HG03108 (cell line): ENCODE measurements around the gene CREB5.

ENCODE experiments used
- ATAC-seq: cut with Tn5 transposase; IDR thresholded peaks from one replicate; pipeline ENCODE4 v1.9.1; 2021; ENCODE audit warnings: moderate library complexity; ENCODE audit not compliant: unreplicated experiment

Gene CREB5

GRCh38 chr7:28509251-28510025 is 97.1 kb downstream of the CREB5 start:
- ATAC-seq: peak; percentile 78

- no peak for ATAC-seq
Measured at GRCh38 chr7:28510026-28510369, 97.7 kb downstream of the CREB5 start.

GRCh38 chr7:28512668-28513440 is 100.5 kb downstream of the CREB5 start:
- no peak for ATAC-seq

- ATAC-seq: no peak
Measured at GRCh38 chr7:28516390-28517172, 104.3 kb downstream of the CREB5 start.

DNA sequence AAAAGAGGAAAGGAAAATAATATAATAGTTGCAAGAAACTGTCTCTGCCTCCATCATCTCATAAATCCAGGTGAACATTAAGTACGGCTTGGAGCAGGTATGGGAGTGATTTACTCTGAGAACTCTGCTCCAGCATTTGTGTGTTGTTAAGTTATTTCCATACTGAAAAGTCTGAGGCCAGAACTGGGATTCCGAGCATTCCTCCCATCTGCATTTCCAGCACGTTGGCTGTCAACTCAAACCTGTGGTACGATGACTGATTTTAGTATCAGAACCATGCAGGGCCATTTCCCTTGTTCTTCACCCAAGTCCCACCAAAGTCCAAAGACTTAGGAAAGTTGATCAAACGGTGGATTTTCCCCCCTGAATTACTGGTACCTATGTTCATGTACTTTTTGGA is 104.9 kb downstream of the CREB5 start:
- no peak for ATAC-seq

GRCh38 chr7:28517606-28518005 is 105.3 kb downstream of the CREB5 start:
- no peak for ATAC-seq

GRCh38 chr7:28520074-28521015 is 108.0 kb downstream of the CREB5 start:
- no peak for ATAC-seq

- no peak for ATAC-seq
Measured at GRCh38 chr7:28524978-28525377, 112.7 kb downstream of the CREB5 start.

DNA sequence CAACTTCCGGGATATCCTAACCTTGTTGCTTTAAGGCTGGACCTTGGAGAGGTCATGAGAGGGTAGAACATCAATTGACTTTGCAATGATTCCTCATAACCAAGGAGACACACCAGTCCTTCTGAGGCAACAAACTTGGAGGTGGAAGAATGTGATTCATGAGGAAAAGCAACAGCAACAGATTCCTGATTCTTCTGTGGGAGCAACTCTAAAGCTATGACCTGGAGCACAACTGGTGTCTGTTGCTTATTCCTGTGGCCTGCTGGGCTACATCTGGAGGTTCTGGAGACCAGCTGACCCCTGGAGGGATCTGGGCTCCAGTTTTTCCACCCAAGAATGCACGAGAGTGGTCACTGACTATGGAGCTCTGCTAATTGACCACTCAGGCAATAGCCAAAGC is 116.6 kb downstream of the CREB5 start:
- no peak for ATAC-seq

- ATAC-seq: no peak
Measured at GRCh38 chr7:28529755-28530154, 117.4 kb downstream of the CREB5 start.

GRCh38 chr7:28530175-28530802 is 118.0 kb downstream of the CREB5 start:
- ATAC-seq: no peak

DNA sequence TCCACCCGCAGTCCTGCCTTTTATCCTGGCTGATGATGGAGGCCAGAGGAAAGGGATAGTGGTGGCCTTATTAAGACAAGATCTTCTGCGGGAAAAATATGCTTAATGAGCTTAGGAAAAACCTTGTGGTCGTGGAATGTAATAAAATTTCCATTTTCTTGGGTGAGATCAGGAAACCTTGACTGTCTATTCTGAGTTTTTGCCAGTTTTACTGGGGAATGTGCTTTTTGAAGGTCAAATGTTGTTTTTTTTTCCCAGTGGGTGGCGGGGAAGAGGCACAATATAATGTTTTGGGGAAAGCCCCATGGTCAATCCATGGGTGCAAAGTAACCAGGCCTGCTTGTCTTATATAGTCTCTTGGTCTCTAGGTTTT is 118.5 kb downstream of the CREB5 start:
- no peak for ATAC-seq

DNA sequence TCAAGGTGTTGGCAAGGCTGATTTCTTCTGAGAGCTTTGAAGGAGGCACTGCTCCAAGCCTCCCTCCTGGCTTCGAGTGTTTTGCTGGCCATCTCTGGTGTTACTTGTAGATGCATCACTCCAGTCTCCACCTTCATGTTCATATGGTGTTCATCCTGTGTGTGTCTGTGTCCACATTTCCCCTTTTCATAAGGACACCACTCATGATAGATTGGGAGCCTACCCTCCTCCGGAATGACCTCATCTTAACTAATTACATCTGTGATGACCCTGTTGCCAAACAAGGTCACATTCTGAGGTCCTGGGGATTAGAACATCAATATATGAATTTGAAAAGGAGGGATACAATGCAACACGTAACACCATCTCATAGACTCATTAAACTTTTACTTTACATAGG is 119.0 kb downstream of the CREB5 start:
- no peak for ATAC-seq

DNA sequence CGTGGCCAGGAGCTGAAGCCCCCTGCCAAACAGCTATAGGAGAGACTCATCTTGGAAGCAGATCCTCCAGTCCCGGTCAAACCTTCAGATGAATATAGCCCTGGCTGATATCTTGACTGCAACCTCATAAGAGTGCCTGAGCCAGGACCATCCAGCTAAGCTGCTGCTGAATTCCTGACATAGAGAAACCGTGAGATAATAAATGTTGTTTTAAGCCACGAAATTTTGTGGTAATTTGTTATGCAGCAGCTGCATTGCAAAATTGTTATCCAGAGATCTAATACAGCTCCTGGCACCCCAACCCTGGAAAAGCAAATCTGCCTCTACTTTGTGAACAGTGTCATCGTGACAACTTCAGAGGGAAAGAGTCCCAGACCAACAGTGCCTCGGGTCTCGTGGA is 119.9 kb downstream of the CREB5 start:
- no peak for ATAC-seq

DNA sequence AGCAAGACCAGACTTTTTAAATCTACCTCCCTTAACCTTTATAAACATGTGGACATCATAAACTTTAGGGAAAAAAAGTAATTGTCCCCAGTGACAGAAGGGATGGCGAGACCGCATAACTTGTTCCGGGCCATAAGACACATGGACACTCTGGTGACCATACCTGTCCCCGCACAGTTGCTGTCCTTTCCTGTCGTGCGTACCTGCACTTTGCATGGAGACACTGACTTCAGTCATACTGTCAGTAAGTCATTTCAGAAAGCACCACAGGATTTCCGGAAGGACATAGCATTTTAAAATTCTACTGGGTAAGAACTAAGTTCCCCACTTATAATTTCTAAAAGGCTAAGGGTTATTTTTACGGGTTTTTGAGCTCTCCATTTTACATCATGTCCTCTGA is 120.9 kb downstream of the CREB5 start:
- ATAC-seq: no peak

DNA sequence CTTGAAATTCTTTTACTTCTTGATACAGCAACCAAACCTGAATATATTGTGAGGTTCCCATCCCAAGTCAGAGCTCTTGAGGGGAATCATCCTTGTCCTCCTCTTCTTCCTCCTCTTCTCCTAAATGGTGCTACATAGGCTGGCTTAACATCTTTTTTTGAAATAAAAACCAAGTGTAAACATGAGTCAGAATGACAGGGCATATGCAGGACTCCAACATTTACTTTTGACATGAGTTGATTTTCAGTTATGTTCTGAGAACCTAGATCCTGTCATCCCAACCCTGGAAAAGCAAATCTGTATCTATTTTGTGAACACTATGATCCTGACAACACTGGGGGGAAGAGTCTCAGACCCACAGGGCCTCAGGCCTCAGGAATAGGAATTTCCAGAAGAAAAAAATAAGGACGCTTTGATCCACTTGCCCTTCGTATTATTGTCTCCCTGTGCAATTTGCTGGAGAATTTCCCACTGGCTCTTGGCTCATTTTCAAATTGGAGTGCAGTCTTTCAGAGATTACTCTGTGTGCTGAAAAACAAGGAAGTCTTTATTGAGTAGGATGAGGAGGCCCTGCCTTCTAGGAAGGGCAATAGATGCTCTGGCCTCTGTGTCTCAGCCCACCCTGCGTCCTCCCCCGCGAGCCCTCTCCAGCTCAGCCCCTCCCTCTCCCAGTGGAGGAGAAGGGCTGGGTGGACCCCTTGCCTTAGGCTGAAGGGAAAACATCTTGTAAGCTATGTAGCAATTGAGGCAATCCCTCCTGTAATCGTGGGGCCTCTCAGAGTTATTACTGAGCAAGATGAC is 121.6 kb downstream of the CREB5 start:
- ATAC-seq: no peak

DNA sequence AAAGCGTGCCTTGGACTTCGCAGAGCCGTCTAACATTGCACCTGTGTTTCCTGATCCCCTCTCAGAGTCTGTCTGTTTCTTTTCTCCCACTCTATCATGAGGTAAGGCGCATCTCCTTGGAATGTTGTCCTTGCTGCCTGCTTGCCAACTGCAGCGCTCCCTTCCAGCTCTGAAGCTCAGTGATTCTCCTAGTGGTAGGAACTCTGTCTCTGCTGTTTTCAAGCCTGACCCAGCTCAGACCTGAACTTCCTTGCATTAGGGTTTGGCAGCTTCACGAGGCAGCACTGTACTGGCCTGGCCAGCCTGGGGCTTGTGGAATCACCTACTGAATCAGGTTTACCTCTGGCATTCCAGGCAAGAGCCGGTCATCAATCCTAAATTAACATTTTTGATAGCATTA is 123.9 kb downstream of the CREB5 start:
- ATAC-seq: no peak

- ATAC-seq: peak; percentile 93
Measured at GRCh38 chr7:28539289-28539981, 127.1 kb downstream of the CREB5 start.

- no peak for ATAC-seq
Measured at GRCh38 chr7:28542410-28542809, 130.1 kb downstream of the CREB5 start.
